ENCODE measurements around the gene MEGF11.

GRCh38 chr15:65930134-65930533 lies 323.4 kb downstream of the MEGF11 start:
- TF ChIP-seq CTCF (conservative IDR thresholded peaks at IDR 0.05 in 1 of 2, IDR thresholded peaks at IDR 0.05 in 1 of 2; ENCODE audit: low read depth in 1 of 2, low read length in 2 of 2) (no peak), EZH2 (IDR thresholded peaks at IDR 0.05; ENCODE audit: low read length, missing control alignments) (no peak)
